PC-3 (cell line): ENCODE measurements around the gene AFAP1L2.

Source experiments
- EZH2 ChIP-seq: fragments of 300-600 bp; sonication (generic); IDR thresholded peaks from one replicate; pipeline ENCODE4 v1.6.1; 2017; ENCODE audit warnings: antibody characterized with exemption, mild to moderate bottlenecking, low read length; ENCODE audit not compliant: unreplicated experiment
- EZH2phosphoT487 ChIP-seq: fragments of 300-600 bp; sonication (generic); IDR thresholded peaks from 2 replicates; pipeline ENCODE4 v1.6.1; 2018; ENCODE audit warnings: mild to moderate bottlenecking, antibody characterized with exemption, low read length, borderline replicate concordance
- TF ChIP-seq, protein P1 (sequence below): fragments of 300-600 bp; sonication (generic); conservative IDR thresholded peaks from 2 replicates; pipeline ENCODE4 v1.5.1; 2017; ENCODE audit warnings: antibody characterized with exemption, low read depth, mild to moderate bottlenecking, low read length

DNA sequence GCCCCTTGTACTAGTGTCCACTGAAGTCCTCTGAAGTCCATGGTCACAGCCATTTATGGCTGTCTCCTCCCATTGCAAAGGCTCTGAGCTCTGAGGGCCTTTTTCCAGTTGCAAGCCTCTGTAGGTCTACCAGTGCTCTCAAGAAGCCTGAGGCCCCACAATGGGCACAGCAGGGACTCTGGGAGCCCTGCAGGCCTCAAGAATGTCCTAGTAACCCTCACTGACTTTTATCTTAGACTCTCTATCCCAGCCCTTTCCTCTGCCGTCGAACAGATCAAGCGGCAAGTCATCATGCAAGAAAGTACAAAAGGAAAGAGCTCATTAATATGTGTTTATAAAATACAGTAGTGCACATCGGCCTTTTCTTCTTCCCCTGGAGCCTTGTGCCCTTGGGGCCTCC is 141.8 kb downstream of the AFAP1L2 start:
- TF ChIP-seq, protein P1, sequence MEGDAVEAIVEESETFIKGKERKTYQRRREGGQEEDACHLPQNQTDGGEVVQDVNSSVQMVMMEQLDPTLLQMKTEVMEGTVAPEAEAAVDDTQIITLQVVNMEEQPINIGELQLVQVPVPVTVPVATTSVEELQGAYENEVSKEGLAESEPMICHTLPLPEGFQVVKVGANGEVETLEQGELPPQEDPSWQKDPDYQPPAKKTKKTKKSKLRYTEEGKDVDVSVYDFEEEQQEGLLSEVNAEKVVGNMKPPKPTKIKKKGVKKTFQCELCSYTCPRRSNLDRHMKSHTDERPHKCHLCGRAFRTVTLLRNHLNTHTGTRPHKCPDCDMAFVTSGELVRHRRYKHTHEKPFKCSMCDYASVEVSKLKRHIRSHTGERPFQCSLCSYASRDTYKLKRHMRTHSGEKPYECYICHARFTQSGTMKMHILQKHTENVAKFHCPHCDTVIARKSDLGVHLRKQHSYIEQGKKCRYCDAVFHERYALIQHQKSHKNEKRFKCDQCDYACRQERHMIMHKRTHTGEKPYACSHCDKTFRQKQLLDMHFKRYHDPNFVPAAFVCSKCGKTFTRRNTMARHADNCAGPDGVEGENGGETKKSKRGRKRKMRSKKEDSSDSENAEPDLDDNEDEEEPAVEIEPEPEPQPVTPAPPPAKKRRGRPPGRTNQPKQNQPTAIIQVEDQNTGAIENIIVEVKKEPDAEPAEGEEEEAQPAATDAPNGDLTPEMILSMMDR = no peak
- TF ChIP-seq EZH2 (no peak), EZH2phosphoT487 (no peak)
